Stimulated activated CD4-positive, alpha-beta T cell treated with anti-CD3 and anti-CD28 coated beads, TNF-alpha, amount 100 ng/mL, for 4 hours (primary cell): ENCODE measurements around the gene KIFC3.
"Not testable (repeated sequence)": the region's sequence is repeated elsewhere in the genome, so short reads cannot be mapped to it uniquely, and the experiment has no call there.

Experiments used
- DNase-seq, 3 experiments: peaks; one replicate each; pipeline ENCODE4 v3.0.0-alpha.2; 2020; ENCODE audit warnings: low read depth in 3 of 3

The KIFC3 gene

GRCh38 chr16:57803134-57803990 lies 1.1 kb upstream of the KIFC3 start:
- DNase-seq: no peak

- DNase-seq: no peak
Observed at GRCh38 chr16:57801809-57802340, 416 bp downstream of the KIFC3 start.

- no peak for DNase-seq
Observed at GRCh38 chr16:57801098-57801808, 1.0 kb downstream of the KIFC3 start.

- no peak for DNase-seq
Observed at GRCh38 chr16:57800200-57801097, 1.8 kb downstream of the KIFC3 start.

GRCh38 chr16:57799600-57800199 lies 2.6 kb downstream of the KIFC3 start:
- DNase-seq: no peak

- DNase-seq: no peak
Observed at GRCh38 chr16:57798953-57799599, 3.2 kb downstream of the KIFC3 start.

- DNase-seq: no peak
Observed at GRCh38 chr16:57798267-57798810, 4.0 kb downstream of the KIFC3 start.

GRCh38 chr16:57797526-57798266 lies 4.6 kb downstream of the KIFC3 start:
- DNase-seq: no peak

GRCh38 chr16:57797216-57797525 lies 5.1 kb downstream of the KIFC3 start:
- no peak for DNase-seq

GRCh38 chr16:57796014-57796413 lies 6.3 kb downstream of the KIFC3 start:
- DNase-seq: not testable (repeated sequence)

- peak in 1 of 3 experiments; percentile 24 for DNase-seq
Observed at GRCh38 chr16:57795431-57795878, 6.8 kb downstream of the KIFC3 start.

- no peak for DNase-seq
Observed at GRCh38 chr16:57794849-57795430, 7.4 kb downstream of the KIFC3 start.

GRCh38 chr16:57791893-57792461 lies 10.3 kb downstream of the KIFC3 start:
- DNase-seq: no peak

- DNase-seq: no peak
Observed at GRCh38 chr16:57791195-57791892, 10.9 kb downstream of the KIFC3 start.

GRCh38 chr16:57788951-57789350 lies 13.3 kb downstream of the KIFC3 start:
- no peak for DNase-seq

GRCh38 chr16:57788252-57788841 lies 13.9 kb downstream of the KIFC3 start:
- no peak for DNase-seq

- DNase-seq: no peak
Observed at GRCh38 chr16:57787519-57787905, 14.8 kb downstream of the KIFC3 start.
